A673 (cell line): ENCODE results near the gene IFFO2. TPM values are rescaled to one million over a fixed set of nuclear protein-coding genes. Genes with fewer than 3 reads are reported as not detected.

ENCODE experiments used
- BruUV-seq: library from RNA; stranded (reverse); fragments of 400-500 nt; replicated peaks from 2 replicates; lab custom pipeline; 2021; lab: Mats Ljungman, UMichigan
- CTCF ChIA-PET: fragments of 300-600 bp; sonication (Branson Sonifier 250); formaldehyde crosslinking; loops from one replicate; lab custom pipeline; 2022; ENCODE audit warnings: antibody characterized with exemption; lab: Charles Lee
- POLR2A ChIA-PET: fragments of 300-600 bp; sonication (Branson Sonifier 250); formaldehyde crosslinking; loops from one replicate; lab custom pipeline; 2022; ENCODE audit warnings: antibody characterized with exemption; ENCODE audit not compliant: low non-redundant PET; lab: Charles Lee
- DNase-seq: peaks from one replicate; pipeline ENCODE4 v3.0.0-alpha.2; 2015; ENCODE audit warnings: low spot score
- H3K27ac ChIP-seq: fragments of 200-600 bp; sonication (generic); 2 replicates; pipeline ENCODE4 v1.5.1; 2016; ENCODE audit warnings: mixed run types, low read depth, mild to moderate bottlenecking, mixed read lengths, antibody characterized with exemption, low read length; ENCODE audit not compliant: poor library complexity, severe bottlenecking
- H3K27me3 ChIP-seq: fragments of 200-600 bp; sonication (generic); replicated peaks from 2 replicates; pipeline ENCODE4 v1.6.1; 2017; ENCODE audit warnings: mixed run types, low read depth, mild to moderate bottlenecking, mixed read lengths, antibody characterized with exemption, low read length; ENCODE audit not compliant: insufficient read depth, poor library complexity
- H3K36me3 ChIP-seq: fragments of 200-600 bp; sonication (generic); 2 replicates; pipeline ENCODE4 v1.6.1; 2016; ENCODE audit warnings: mixed run types, mild to moderate bottlenecking, mixed read lengths, antibody characterized with exemption, low read length; ENCODE audit not compliant: insufficient read depth, poor library complexity, severe bottlenecking
- H3K4me1 ChIP-seq: fragments of 200-600 bp; sonication (generic); 2 replicates; pipeline ENCODE4 v1.6.1; 2017; ENCODE audit warnings: mixed run types, mild to moderate bottlenecking, mixed read lengths, antibody characterized with exemption, low read length; ENCODE audit not compliant: insufficient read depth, poor library complexity, severe bottlenecking
- H3K4me3 ChIP-seq: fragments of 200-600 bp; sonication (generic); 2 replicates; pipeline ENCODE4 v1.5.1; 2016; ENCODE audit warnings: low read depth, mixed run types, mild to moderate bottlenecking, mixed read lengths, low read length; ENCODE audit not compliant: poor library complexity, severe bottlenecking
- H3K9me3 ChIP-seq: fragments of 200-600 bp; sonication (generic); 2 replicates; pipeline ENCODE4 v1.6.1; 2016; ENCODE audit warnings: mixed run types, low read depth, mild to moderate bottlenecking, mixed read lengths, antibody characterized with exemption, low read length; ENCODE audit not compliant: poor library complexity, severe bottlenecking
- EZH2 ChIP-seq: fragments of 200-600 bp; sonication (generic); IDR thresholded peaks from 2 replicates; pipeline ENCODE4 v1.6.1; 2017; ENCODE audit warnings: borderline replicate concordance, low read depth, mild to moderate bottlenecking, mixed read lengths, antibody characterized with exemption, low read length; ENCODE audit not compliant: poor library complexity, severe bottlenecking
- intact Hi-C: fragments of 100-400 bp; cut with micrococcal nuclease; formaldehyde crosslinking; loops from one replicate; pipeline ENCODE4 v1.10.0; 2022; ENCODE audit not compliant: unreplicated experiment
- total RNA-seq: library from RNA; stranded (reverse); gene quantifications from 2 replicates; pipeline ENCODE4 v1.2.3, GENCODE V29; 2021
- TF ChIP-seq, protein P1 (sequence below): fragments of 300-800, 200-600 bp; sonication (generic); conservative IDR thresholded peaks from 2 replicates; pipeline ENCODE4 v1.5.1; 2017; ENCODE audit warnings: low read depth, mild to moderate bottlenecking, antibody characterized with exemption, low read length, moderate library complexity, mixed read lengths

The IFFO2 gene
- total RNA-seq, 1 experiment from 2014 or later: 13.3 TPM

DNA sequence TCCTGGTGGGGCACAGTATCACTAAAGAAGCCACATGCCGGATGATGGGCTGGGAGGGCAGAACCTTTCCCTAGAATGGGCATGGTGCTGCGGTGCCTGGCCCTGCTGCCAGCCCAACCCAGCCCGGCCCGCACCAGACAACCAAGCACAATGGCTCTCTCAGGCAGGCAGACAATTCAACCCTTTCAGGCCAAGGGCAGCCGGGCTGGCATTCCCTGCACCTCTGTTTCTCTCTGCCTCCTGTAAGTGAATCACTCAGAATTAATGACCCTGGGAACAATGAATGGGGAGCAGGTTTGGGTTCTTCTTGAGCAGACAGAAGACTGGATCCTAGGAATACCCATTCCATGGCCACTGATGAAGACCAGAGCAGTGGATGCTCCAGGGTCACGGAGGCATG lies 41.0 kb upstream of the IFFO2 start:
- TF ChIP-seq, protein P1, sequence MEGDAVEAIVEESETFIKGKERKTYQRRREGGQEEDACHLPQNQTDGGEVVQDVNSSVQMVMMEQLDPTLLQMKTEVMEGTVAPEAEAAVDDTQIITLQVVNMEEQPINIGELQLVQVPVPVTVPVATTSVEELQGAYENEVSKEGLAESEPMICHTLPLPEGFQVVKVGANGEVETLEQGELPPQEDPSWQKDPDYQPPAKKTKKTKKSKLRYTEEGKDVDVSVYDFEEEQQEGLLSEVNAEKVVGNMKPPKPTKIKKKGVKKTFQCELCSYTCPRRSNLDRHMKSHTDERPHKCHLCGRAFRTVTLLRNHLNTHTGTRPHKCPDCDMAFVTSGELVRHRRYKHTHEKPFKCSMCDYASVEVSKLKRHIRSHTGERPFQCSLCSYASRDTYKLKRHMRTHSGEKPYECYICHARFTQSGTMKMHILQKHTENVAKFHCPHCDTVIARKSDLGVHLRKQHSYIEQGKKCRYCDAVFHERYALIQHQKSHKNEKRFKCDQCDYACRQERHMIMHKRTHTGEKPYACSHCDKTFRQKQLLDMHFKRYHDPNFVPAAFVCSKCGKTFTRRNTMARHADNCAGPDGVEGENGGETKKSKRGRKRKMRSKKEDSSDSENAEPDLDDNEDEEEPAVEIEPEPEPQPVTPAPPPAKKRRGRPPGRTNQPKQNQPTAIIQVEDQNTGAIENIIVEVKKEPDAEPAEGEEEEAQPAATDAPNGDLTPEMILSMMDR: no peak
- TF ChIP-seq EZH2: no peak
- intact Hi-C loops: no loop called here
- CTCF ChIA-PET: no interaction called here
- no peak for DNase-seq
- no peak overlapping the region for H3K27ac ChIP-seq
- H3K9me3 ChIP-seq: peaks cover 19% of the 10 kb centered on the region
- no peaks in the 10 kb centered on the region for H3K4me1 ChIP-seq
- H3K36me3 ChIP-seq: no peaks in the 10 kb centered on the region
- no peaks in the 10 kb centered on the region for H3K27me3 ChIP-seq
- no peak overlapping the region for H3K4me3 ChIP-seq
- no TSS peak for BruUV-seq
- POLR2A ChIA-PET: no interaction called here

- no peak for DNase-seq
- Histone ChIP-seq H3K27me3 (no peaks in the 10 kb centered on the region), H3K4me3 (no peak overlapping the region), H3K9me3 (peaks cover 17% of the 10 kb centered on the region), H3K4me1 (no peaks in the 10 kb centered on the region), H3K27ac (no peak overlapping the region), H3K36me3 (no peaks in the 10 kb centered on the region)
- intact Hi-C loops: no loop called here
- TF ChIP-seq, protein P1: no peak
- no peak for TF ChIP-seq EZH2
- CTCF ChIA-PET: no interaction called here
- BruUV-seq: no TSS peak
- POLR2A ChIA-PET: no interaction called here
Measured at GRCh38 chr1:18996548-18997177, 40.2 kb upstream of the IFFO2 start.

DNA sequence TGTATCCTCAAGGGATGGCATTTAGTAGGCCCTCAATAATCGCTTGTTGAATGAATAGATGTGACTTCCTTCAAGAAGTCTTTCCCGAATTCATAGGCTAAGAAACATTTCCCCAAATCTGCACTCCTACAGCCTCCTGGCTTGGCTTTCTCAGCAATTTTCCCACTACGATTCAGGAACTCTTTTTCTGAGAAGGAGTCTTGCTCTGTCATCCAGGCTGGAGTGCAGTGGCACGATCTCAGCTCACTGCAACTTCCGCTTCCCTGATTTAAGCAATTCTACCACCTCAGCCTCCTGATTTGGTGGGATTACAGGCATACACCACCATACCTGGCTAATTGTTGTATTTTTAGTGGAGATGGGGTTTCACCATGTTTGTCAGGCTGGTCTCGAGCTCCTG lies 37.9 kb upstream of the IFFO2 start:
- Histone ChIP-seq H3K27me3 (no peaks in the 10 kb centered on the region), H3K4me3 (no peak overlapping the region), H3K4me1 (no peaks in the 10 kb centered on the region), H3K27ac (no peak overlapping the region), H3K36me3 (no peaks in the 10 kb centered on the region), H3K9me3 (no peaks in the 10 kb centered on the region)
- POLR2A ChIA-PET: no interaction called here
- BruUV-seq: no TSS peak
- intact Hi-C loops: no loop called here
- no peak for DNase-seq
- CTCF ChIA-PET: no interaction called here
- TF ChIP-seq EZH2: no peak
- TF ChIP-seq, protein P1: no peak
